AG09309 (cell line): Measurements from ENCODE around the gene FAM25A.
A peak's percentile ranks its signal among the peaks of the same experiment; 100 is the strongest.

ENCODE experiments used
- DNase-seq: peaks from one replicate; pipeline ENCODE4 v3.0.0-alpha.2; 2010; ENCODE audit warnings: low read depth
- H3K4me3 ChIP-seq: 2 replicates; pipeline ENCODE4 v1.5.1; 2011; ENCODE audit warnings: mild to moderate bottlenecking, low read depth, low read length, moderate library complexity; ENCODE audit not compliant: control insufficient read depth
- TF ChIP-seq, protein P1 (sequence below): IDR thresholded peaks from 2 replicates; pipeline ENCODE4 v1.5.1; 2011; ENCODE audit warnings: mild to moderate bottlenecking, low read depth, low read length, inconsistent platforms; ENCODE audit not compliant: insufficient read depth, control insufficient read depth; ENCODE audit errors: missing control alignments

Gene FAM25A

GRCh38 chr10:87053577-87054181, 33.6 kb downstream of the FAM25A start:
- TF ChIP-seq, protein P1, sequence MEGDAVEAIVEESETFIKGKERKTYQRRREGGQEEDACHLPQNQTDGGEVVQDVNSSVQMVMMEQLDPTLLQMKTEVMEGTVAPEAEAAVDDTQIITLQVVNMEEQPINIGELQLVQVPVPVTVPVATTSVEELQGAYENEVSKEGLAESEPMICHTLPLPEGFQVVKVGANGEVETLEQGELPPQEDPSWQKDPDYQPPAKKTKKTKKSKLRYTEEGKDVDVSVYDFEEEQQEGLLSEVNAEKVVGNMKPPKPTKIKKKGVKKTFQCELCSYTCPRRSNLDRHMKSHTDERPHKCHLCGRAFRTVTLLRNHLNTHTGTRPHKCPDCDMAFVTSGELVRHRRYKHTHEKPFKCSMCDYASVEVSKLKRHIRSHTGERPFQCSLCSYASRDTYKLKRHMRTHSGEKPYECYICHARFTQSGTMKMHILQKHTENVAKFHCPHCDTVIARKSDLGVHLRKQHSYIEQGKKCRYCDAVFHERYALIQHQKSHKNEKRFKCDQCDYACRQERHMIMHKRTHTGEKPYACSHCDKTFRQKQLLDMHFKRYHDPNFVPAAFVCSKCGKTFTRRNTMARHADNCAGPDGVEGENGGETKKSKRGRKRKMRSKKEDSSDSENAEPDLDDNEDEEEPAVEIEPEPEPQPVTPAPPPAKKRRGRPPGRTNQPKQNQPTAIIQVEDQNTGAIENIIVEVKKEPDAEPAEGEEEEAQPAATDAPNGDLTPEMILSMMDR, result no peak
- H3K4me3 ChIP-seq, result no peak overlapping the region
- DNase-seq, result no peak

DNA sequence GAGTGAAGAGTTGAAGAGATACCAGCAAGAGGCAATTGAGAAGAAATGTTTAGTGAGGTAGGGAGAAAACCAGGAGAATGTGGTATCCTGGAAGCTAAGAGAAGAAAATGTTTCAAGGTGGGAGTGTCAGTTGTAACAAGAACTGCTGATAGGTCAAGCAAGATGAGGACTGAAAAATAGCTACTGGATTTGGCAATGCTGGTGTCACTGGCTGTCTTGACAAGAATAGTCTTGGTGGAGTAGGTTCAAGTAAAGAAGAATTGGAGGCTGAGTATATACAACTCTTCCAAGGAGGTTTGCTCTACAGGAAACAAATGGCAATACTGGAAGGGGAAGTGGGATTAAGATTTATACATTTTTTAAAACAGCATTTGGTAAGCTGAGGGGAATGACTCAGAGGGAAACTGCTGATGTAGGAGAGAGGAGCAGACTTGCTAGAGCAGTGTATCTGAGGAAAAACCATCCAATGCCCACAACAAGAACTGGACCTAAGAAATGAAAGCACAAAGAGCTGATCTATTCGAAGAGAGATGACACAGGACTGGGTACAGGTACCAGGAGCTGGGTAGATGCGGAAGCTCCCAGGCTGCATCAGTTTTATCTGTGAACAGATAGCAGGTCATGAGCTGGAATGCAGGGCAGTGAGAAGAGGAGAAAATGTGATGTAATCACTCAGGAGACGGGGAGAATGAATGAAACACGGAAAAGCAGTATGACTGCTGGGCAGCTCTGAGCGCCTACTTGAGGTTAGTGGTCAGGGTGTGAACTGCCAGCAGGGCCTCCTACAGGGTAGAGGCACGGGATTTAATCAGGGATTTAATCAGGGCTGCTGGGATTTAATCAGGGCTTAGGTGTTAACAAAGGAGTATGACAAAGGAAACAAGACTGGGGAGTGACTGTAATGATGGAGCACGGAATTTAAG, 34.5 kb downstream of the FAM25A start:
- TF ChIP-seq, protein P1, result peak; percentile 74
- peak; percentile 41 for DNase-seq
- no peak overlapping the region for H3K4me3 ChIP-seq

DNA sequence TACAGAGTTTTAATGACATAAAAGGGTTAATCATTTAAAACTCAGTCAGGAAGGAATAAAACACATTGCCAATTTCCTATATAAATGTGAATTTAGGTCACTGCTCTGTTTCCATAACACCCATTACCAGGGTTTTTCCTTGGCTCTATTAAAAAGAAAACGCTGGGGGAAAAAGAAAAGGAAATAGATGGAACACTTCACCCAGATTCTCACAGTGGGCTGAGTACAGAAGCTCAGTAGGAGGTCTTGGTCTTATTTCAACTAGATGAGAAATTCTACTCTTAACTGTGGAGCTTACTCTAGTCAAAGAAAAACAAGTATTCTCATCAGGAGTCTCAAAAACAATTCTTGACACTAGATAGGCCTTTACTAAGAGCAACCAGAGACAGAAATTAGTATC, 38.1 kb downstream of the FAM25A start:
- no peak overlapping the region for H3K4me3 ChIP-seq
- DNase-seq, result no peak
- TF ChIP-seq, protein P1, result no peak

GRCh38 chr10:87059401-87059800, 39.3 kb downstream of the FAM25A start:
- DNase-seq, result no peak
- H3K4me3 ChIP-seq, result no peak overlapping the region
- TF ChIP-seq, protein P1, result no peak

- H3K4me3 ChIP-seq, result no peak overlapping the region
- no peak for DNase-seq
- TF ChIP-seq, protein P1, result no peak
Measured at GRCh38 chr10:87060280-87060928, 40.3 kb downstream of the FAM25A start.

DNA sequence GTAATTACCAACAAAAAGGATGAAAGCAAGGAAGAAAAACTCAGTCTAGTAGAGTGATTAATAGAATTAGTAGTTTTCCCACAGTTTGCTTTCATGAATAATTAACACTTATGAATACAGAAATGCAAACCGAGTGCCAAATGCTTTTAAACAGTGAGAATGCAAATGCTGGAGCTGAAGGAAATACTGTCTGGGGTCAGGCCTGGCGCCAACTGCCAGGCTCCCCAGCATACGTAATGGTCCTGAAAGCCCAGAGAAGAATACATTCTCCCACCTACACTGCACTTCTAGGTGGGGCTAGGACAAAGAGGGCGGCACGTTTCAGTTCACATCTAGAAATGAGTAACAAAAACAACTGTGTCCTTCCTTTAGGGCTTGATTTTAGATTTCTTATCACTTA, 44.6 kb downstream of the FAM25A start:
- TF ChIP-seq, protein P1, result no peak
- DNase-seq, result no peak
- H3K4me3 ChIP-seq, result no peak overlapping the region
